ENCODE data around the gene TGM1.

The TGM1 gene

GRCh38 chr14:24262821-24263733 is at the start of gene TGM1:
Gene TGM1, minus strand, starts transcription at chr14:24263177. Its CDS starts 825 bp downstream, at chr14:24262352.
- no peak for TF ChIP-seq CTCF (IDR thresholded peaks at IDR 0.05; ENCODE audit: low read depth, low read length)
- H3K4me3 ChIP-seq (ENCODE audit: low read depth, low read length), result no peak within 1 kb of the TSS

- no peak overlapping the region for H3K4me3 ChIP-seq (ENCODE audit: low read depth, low read length)
These were observed 49.0 kb upstream of the TGM1 start for GRCh38 chr14:24311837-24312615.

GRCh38 chr14:24310646-24311604 is 47.9 kb upstream of the TGM1 start, which contains the start of gene LTB4R:
Gene LTB4R, plus strand, starts transcription at chr14:24311502. Its CDS starts 4,150 bp downstream, at chr14:24315652.
- no peak within 1 kb of the TSS for H3K4me3 ChIP-seq (ENCODE audit: low read depth, low read length)
- TF ChIP-seq CTCF (IDR thresholded peaks at IDR 0.05; ENCODE audit: low read depth, low read length), result no peak

More at GRCh38 chr14:24311837-24312615, 49.0 kb upstream of the TGM1 start:
- no peak for TF ChIP-seq CTCF (IDR thresholded peaks at IDR 0.05; ENCODE audit: low read depth, low read length)

- no peak for TF ChIP-seq CTCF (IDR thresholded peaks at IDR 0.05; ENCODE audit: low read depth, low read length)
- H3K4me3 ChIP-seq (ENCODE audit: low read depth, low read length), result no peak overlapping the region
These were observed 47.3 kb upstream of the TGM1 start for GRCh38 chr14:24310265-24310645.

- no peak for TF ChIP-seq CTCF (IDR thresholded peaks at IDR 0.05; ENCODE audit: low read depth, low read length)
- no peak within 1 kb of the TSS for H3K4me3 ChIP-seq (ENCODE audit: low read depth, low read length)
These were observed 46.7 kb upstream of the TGM1 start, which contains the start of gene LTB4R2 for GRCh38 chr14:24309538-24310264. Gene LTB4R2, plus strand, starts transcription at chr14:24310140. Its CDS starts 525 bp downstream, at chr14:24310665.

All from WI38 (cell line).